CD4-positive, alpha-beta T cell treated with Interferon gamma for 1 hour (primary cell): Measurements from ENCODE around the gene TIGD1.
"Not testable (repeated sequence)": the region's sequence is repeated elsewhere in the genome, so short reads cannot be mapped to it uniquely, and the experiment has no call there.

Experiments used
- DNase-seq: peaks from one replicate; pipeline ENCODE4 v3.0.0-alpha.2; 2020

TIGD1 gene

GRCh38 chr2:232550354-232551249 lies at the start of gene TIGD1, which contains the start of gene EIF4E2:
Gene TIGD1 (minus strand): TSS chr2:232550557. CDS start chr2:232549882, 675 bp downstream.
Gene EIF4E2 (plus strand): TSS chr2:232550689. CDS start chr2:232550725, 36 bp downstream.
- peak; percentile 90 for DNase-seq

DNA sequence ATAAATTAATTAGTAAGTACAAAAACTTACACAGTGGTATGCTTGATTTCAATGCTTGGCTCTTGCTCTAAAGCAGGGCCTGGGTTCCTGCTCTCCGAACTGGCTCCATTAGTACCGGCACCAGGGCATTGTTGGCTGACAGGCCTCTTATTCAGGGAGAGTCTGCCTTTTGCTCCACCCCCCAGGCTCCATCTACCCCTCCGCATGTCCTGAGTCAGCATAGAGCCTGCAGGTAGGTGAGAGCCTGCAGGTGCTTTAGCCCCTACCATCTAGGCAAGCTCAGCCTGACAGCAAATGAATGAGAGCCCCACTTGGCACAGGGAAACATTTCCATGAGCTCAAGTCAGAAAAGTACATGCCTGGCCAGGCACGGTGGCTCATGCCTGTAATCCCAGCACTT lies 47.9 kb upstream of the TIGD1 start:
- DNase-seq = no peak

GRCh38 chr2:232597362-232598079 lies 47.2 kb upstream of the TIGD1 start:
- DNase-seq = no peak

DNA sequence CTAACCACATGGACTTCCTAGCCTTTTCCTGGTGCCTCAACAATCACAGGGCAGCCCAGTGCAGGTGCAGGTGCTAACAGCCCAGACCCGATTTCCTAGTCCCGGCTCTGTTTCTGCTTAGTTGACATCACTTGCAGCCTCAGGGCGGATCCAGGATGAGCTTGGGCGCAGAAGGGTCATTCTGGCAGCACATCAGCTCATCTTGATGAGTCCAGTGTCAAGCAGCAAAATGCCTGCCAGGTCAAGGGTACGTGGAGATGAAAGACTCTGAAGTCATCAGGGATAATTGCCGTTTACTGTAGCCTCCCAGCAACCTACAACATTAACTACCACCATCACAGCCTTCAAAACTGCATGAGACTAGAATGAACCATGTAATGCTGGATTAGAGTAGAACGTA lies 43.6 kb upstream of the TIGD1 start:
- DNase-seq = no peak

- DNase-seq = no peak
Measured at GRCh38 chr2:232592772-232593395, 42.5 kb upstream of the TIGD1 start.

GRCh38 chr2:232588680-232589585 lies 38.6 kb upstream of the TIGD1 start:
- no peak for DNase-seq

GRCh38 chr2:232588031-232588430 lies 37.7 kb upstream of the TIGD1 start:
- DNase-seq = no peak

DNA sequence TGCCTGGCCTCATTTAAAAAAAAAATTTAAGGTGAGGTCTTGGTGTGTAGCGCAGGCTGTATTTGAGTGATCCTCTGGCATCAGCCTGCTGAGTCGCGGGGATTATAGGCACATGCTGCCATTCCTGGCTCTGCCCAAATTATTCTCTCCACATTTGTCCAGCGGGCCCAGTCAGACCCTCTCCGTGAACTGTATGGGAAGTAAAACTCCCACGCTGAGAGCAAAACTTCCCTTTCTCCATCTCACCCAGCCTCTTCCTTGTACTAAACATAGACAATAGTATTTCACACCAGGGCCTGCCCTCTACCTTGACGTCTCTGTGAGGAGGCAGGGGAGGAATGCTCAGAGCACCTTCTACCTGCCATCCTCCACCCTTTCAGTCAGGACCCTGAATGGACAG lies 37.2 kb upstream of the TIGD1 start:
- DNase-seq = no peak

GRCh38 chr2:232586943-232587505 lies 36.7 kb upstream of the TIGD1 start:
- no peak for DNase-seq

DNA sequence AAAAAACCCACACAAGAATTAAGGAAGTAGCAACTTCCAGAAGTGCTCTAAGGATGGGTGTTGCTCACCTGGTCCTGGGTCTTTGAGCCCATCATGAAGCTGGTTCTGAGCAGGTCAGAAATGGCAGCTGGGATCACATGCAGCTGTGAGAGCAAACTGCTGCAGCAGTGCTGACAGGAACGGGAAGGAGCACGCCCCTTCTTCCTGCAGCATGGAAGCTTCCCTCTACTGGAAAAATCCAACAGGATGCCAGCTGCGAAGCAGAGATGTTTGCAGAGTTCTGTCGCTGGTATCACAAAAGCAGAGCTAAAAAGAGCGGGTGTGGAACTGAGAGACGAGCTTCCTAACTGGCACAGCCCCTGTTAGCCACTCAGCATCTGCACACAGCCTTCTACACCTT lies 33.9 kb upstream of the TIGD1 start:
- DNase-seq = no peak

DNA sequence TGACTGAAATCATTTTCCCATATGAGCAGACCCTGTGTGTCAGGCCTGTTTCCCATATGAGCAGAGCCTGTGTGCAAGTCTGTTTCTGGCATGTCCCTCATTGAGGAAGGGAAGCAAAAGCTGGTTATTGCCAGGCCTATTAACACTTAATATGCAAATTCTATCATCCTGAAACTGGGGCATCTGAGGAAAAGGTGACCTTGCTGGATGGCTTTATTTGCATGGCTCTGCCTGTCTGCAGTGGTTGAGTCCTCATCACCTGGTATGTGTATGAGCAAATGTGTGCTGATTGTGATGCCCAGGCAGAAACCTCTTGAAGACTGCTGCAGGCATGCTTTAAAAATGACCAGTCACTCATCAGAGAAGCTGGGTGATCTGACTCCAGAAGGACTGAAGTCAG lies 31.4 kb upstream of the TIGD1 start:
- no peak for DNase-seq

DNA sequence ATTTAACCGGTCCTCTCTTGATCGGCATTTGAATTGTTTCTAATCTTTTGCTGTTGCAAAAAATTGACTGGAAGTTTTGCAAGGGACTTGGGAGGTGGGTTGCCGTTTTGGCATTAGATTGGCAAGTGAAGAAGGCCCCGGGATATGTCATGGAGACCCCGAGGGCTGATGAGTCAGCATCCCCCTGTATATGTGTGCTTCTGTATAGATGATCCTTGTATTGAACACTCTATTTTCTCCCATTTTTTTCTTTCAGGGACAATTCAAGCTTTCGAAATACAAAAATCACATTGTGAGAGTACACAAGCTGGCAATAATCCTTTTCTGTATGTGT lies 30.3 kb upstream of the TIGD1 start:
- no peak for DNase-seq

GRCh38 chr2:232578626-232579025 lies 28.3 kb upstream of the TIGD1 start:
- no peak for DNase-seq

DNA sequence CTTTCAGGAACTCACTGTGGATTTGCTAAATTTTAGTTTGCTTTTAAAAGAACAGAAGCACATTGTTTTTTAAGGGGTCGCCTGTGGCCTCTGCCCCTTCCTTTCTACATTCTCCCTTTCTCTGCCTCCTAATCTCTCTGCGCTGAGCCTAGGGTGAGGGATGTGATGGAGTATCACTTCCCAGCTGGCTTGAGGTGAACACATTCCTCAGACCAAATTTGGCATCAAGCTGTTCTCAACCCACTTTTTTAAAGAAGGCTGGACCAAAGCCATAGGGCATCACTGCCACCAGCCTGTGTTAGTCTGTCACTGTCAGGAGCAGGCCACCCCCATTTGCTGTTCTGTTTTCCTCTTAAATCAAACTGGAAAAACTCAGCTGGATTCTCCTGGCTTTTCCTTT lies 27.5 kb upstream of the TIGD1 start:
- no peak for DNase-seq

GRCh38 chr2:232576995-232577394 lies 26.6 kb upstream of the TIGD1 start:
- no peak for DNase-seq

DNA sequence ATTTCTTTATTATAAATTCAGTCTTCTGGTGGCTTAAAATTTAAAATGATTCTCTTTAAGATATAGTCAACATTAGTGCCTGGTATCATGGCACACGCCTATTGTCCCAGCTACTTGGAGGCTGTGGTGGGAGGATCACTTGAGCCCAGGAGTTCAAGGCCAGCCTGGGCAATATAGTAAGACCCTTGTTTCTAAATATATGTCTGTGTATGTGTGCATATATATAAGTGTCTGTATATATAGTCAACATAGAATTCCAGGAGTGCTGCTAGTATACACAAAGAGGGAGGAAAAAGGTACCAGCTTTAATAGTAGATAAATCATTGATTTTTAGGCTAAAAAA lies 25.0 kb upstream of the TIGD1 start:
- DNase-seq = no peak

DNA sequence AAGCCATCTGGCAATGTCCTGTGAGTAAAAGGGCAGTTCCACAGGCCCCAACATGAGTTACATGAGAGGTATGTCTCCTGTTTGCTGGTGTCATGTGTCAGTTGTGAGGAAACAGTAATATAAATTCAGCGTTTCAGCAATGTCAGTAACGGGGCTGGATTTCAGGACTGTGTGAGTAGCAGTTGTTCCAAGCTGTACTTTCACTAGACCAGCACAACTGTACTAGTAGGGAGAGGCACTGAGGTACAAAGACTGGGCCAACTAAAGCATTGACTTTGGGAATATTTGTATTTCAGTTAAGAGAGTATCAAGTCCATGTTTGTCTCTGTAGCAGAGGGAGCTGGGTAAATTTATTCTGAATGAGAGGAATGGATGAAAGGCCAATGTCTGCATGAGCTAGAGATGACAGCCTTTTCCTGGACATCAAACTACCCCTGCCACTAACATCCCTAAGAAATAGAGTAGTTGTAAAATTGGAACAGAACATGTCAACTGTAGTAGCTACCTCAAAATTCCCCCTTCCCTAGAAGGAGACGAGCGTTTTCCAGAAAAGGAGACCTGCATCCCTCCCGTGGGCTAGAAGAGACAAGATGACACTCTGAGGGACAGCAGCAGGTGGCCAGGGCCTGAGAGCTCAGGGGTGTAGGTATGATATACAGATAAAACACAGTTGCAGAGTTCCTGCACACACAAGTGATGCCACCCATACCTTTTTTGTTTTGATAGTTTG lies 24.5 kb upstream of the TIGD1 start:
- DNase-seq = no peak

DNA sequence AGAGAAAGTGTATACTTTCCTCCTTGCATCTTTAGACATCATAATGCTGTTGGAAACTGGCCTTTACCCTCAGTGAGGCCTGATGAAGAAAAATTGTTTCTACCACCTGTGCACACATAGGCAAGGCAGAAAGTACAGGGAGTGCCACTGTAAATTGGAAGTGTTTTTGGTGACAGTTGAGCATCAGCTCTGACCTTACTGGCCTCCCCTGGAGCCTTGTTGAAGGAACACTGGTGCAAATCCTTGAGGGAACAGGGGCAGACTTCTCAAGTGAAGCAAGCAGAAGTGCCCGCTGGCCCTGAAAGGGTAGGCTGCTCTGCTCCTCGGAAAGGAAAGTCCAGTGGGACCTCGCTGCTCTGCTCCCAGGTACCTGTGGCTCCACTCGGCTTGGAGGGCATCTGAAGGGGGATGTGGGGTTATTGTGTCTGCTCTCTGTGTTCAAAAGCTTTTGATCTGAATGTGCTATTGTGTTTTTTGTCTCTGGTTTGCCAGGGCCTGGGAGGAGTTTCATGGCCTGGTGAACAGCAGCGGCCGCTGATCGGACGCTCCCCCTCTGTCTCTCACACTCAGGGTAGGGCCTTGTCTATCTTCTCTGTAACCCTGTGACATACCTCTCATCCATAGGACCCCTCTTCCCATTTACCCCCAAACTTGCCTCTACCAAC lies 23.5 kb upstream of the TIGD1 start:
- no peak for DNase-seq

DNA sequence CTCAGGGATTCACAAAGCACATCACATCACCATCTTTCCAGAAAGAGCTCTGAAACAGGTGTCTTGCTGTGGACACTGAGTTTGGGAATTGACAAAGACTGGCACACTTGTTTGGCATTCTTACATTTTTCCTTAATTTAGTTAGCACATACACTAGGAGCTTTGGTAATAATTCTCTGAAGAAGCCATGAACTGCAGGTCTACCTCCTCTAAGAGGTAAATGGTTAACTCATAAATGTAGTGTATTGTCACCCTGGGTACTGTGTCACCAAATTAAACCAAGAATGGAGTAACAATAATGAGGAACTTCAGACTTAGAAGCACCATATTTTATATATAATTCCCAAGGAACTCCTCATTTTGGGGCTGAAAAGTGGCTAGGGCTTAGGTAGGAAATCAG lies 22.7 kb upstream of the TIGD1 start:
- DNase-seq = no peak

DNA sequence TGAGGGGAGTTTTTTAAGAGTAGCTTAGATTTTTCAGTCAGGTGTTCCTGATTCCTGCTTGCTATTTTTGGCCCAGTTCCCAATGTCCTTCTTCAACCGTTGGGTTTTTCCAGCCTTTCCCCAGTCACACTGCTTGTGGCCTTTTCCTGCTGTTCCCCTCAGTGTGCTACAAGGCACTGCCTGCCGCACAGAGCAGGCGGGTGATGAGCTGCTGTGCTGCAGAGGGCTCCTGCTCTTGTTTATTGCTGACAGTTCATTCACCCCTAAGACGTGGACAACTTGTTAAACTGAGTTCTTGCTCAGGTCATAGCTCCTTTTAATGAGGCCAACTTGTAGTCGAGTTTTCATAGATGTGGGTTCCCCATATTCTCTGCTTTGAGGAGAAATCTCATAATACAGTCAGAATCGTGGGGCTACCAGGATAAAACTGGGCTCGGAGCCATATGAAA lies 20.7 kb upstream of the TIGD1 start:
- DNase-seq = no peak

- not testable (repeated sequence) for DNase-seq
Measured at GRCh38 chr2:232570481-232570880, 20.1 kb upstream of the TIGD1 start.
